CD4-positive, alpha-beta T cell (primary cell): ENCODE results near the gene CBL. TPM values are rescaled to one million over a fixed set of nuclear protein-coding genes. Genes with fewer than 3 reads are reported as not detected.

ENCODE experiments used
- ATAC-seq: fragments of 200-7000 bp; cut with Tn5 transposase; one replicate; pipeline ENCODE4 v1.10.0; 2022; ENCODE audit warnings: mild to moderate bottlenecking; ENCODE audit not compliant: poor library complexity
- CTCF ChIA-PET: fragments of 350-600 bp; sonication (Branson Sonifier 250); formaldehyde crosslinking; loops from one replicate; lab custom pipeline; 2021; ENCODE audit warnings: antibody characterized with exemption, inconsistent platforms; lab: Charles Lee
- POLR2A ChIA-PET: fragments of 350-600 bp; sonication (Branson Sonifier 250); formaldehyde crosslinking; loops from one replicate; lab custom pipeline; 2021; ENCODE audit warnings: antibody characterized with exemption, inconsistent platforms; lab: Charles Lee
- DNase-seq, 14 experiments: peaks; one replicate each; pipeline ENCODE4 v3.0.0-alpha.2; 2013 to 2020; ENCODE audit warnings: mixed read lengths in 2 of 14
- H3K27ac ChIP-seq, 2 donors: one replicate each; pipeline versions ENCODE4 v1.5.1 to v1.7.0; 2013; ENCODE audit warnings: low read length in 2 of 2, low read depth in 1 of 2, mild to moderate bottlenecking in 1 of 2
- H3K27me3 ChIP-seq, 2 experiments: 1 replicate in 1 of 2; 2 replicates in 1 of 2; pipeline versions ENCODE4 v1.6.1 to v1.7.0; 2013; ENCODE audit warnings: low read length in 2 of 2, control low read depth in 1 of 2, mild to moderate bottlenecking in 1 of 2, moderate library complexity in 1 of 2; ENCODE audit not compliant: insufficient read depth in 2 of 2, control insufficient read depth in 1 of 2
- H3K36me3 ChIP-seq: one replicate; pipeline ENCODE4 v1.6.1; 2013; ENCODE audit warnings: low read length, control low read depth; ENCODE audit not compliant: insufficient read depth
- H3K4me1 ChIP-seq: one replicate; pipeline ENCODE4 v1.6.1; 2013; ENCODE audit warnings: low read length, control low read depth; ENCODE audit not compliant: insufficient read depth
- H3K4me3 ChIP-seq: one replicate; pipeline ENCODE4 v1.5.1; 2013; ENCODE audit warnings: mild to moderate bottlenecking, low read length, moderate library complexity
- H3K9me3 ChIP-seq, 2 experiments: 1 replicate in 1 of 2; 2 replicates in 1 of 2; pipeline versions ENCODE4 v1.6.1 to v1.7.0; 2013; ENCODE audit warnings: low read length in 2 of 2, mild to moderate bottlenecking in 2 of 2, control low read depth in 1 of 2, moderate library complexity in 1 of 2; ENCODE audit not compliant: control insufficient read depth in 1 of 2, insufficient read depth in 1 of 2
- H3K27ac Mint-ChIP-seq: one replicate; pipeline ENCODE4 v1.8.0; 2020; ENCODE audit warnings: mixed read lengths
- H3K27me3 Mint-ChIP-seq: one replicate; pipeline ENCODE4 v1.8.0; 2021; ENCODE audit warnings: mixed read lengths
- H3K36me3 Mint-ChIP-seq: one replicate; pipeline ENCODE4 v1.8.0; 2021; ENCODE audit warnings: low read depth, mixed read lengths
- H3K4me1 Mint-ChIP-seq: one replicate; pipeline ENCODE4 v1.8.0; 2021; ENCODE audit warnings: low read depth, mixed read lengths
- H3K4me3 Mint-ChIP-seq: one replicate; pipeline ENCODE4 v1.8.0; 2020; ENCODE audit warnings: mild to moderate bottlenecking, mixed read lengths
- H3K9me3 Mint-ChIP-seq: one replicate; pipeline ENCODE4 v1.8.0; 2020; ENCODE audit warnings: mixed read lengths
- intact Hi-C, 2 experiments: fragments of 100-400 bp; cut with DNase I in 1 of 2; cut with micrococcal nuclease in 1 of 2; formaldehyde crosslinking; loops; one replicate each; pipeline versions ENCODE4 v1.15.1 to v1.9.0; 2023 to 2025; cut with DNase I, micrococcal nuclease
- total RNA-seq, 174 experiments: library from RNA in 2 of 174; stranded (reverse) in 2 of 174; gene quantifications; one replicate each; pipeline ENCODE4 v1.2.3 and lab custom pipeline; 2021 to 2026
- TF ChIP-seq, protein P1 (sequence below): fragments of 200-600 bp; IDR thresholded peaks from one replicate; pipeline ENCODE4 v1.8.0; 2022; ENCODE audit warnings: antibody characterized with exemption, mild to moderate bottlenecking

CBL gene
- total RNA-seq, 2 experiments from 2014 or later, result 19.5 to 20.8 TPM

- POLR2A ChIA-PET, result no interaction called here
- CTCF ChIA-PET, result no interaction called here
These were observed 13.1 kb upstream of the CBL start for GRCh38 chr11:119193001-119193400.

GRCh38 chr11:119193626-119194025 is 12.5 kb upstream of the CBL start:
- H3K27me3 ChIP-seq, result no peaks in the 10 kb centered on the region
- H3K4me3 ChIP-seq, result no peak overlapping the region
- peaks cover 5% of the 10 kb centered on the region for H3K4me1 Mint-ChIP-seq
- H3K27ac Mint-ChIP-seq, result no peak overlapping the region
- H3K27ac ChIP-seq, result no peak overlapping the region
- H3K27me3 Mint-ChIP-seq, result no peaks in the 10 kb centered on the region
- ATAC-seq (no peak), DNase-seq (no peak)
- H3K36me3 ChIP-seq, result no peaks in the 10 kb centered on the region
- H3K9me3 ChIP-seq, result no peaks in the 10 kb centered on the region
- no peaks in the 10 kb centered on the region for H3K4me1 ChIP-seq
- H3K4me3 Mint-ChIP-seq, result no peak overlapping the region
- intact Hi-C loops, result loop anchor here in 1 of 2 experiments (10.0 kb wide), 1 partner anchor 89 kb away; the partner anchor contains the start of genes C2CD2L and DPAGT1
- ChIA-PET CTCF (no interaction called here), POLR2A (no interaction called here)
- H3K36me3 Mint-ChIP-seq, result no peaks in the 10 kb centered on the region
- H3K9me3 Mint-ChIP-seq, result no peaks in the 10 kb centered on the region
- TF ChIP-seq, protein P1, sequence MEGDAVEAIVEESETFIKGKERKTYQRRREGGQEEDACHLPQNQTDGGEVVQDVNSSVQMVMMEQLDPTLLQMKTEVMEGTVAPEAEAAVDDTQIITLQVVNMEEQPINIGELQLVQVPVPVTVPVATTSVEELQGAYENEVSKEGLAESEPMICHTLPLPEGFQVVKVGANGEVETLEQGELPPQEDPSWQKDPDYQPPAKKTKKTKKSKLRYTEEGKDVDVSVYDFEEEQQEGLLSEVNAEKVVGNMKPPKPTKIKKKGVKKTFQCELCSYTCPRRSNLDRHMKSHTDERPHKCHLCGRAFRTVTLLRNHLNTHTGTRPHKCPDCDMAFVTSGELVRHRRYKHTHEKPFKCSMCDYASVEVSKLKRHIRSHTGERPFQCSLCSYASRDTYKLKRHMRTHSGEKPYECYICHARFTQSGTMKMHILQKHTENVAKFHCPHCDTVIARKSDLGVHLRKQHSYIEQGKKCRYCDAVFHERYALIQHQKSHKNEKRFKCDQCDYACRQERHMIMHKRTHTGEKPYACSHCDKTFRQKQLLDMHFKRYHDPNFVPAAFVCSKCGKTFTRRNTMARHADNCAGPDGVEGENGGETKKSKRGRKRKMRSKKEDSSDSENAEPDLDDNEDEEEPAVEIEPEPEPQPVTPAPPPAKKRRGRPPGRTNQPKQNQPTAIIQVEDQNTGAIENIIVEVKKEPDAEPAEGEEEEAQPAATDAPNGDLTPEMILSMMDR, result no peak

More at GRCh38 chr11:119193001-119193400, 13.1 kb upstream of the CBL start:
- Mint-ChIP-seq H3K27me3 (no peaks in the 10 kb centered on the region), H3K9me3 (no peaks in the 10 kb centered on the region), H3K36me3 (no peaks in the 10 kb centered on the region), H3K4me1 (peaks cover 5% of the 10 kb centered on the region), H3K4me3 (no peak overlapping the region), H3K27ac (no peak overlapping the region)
- Histone ChIP-seq H3K27me3 (no peaks in the 10 kb centered on the region), H3K4me1 (no peaks in the 10 kb centered on the region), H3K36me3 (no peaks in the 10 kb centered on the region), H3K4me3 (no peak overlapping the region), H3K27ac (no peak overlapping the region), H3K9me3 (no peaks in the 10 kb centered on the region)
- intact Hi-C loops, result loop anchor here in 1 of 2 experiments (10.0 kb wide), 1 partner anchor 88 kb away; the partner anchor contains the start of genes C2CD2L and DPAGT1
- no peak for DNase-seq
- no peak for ATAC-seq
- TF ChIP-seq, protein P1, result no peak

GRCh38 chr11:119194811-119195440 is 11.2 kb upstream of the CBL start:
- ATAC-seq (no peak), DNase-seq (no peak)
- Mint-ChIP-seq H3K4me3 (no peak overlapping the region), H3K36me3 (no peaks in the 10 kb centered on the region), H3K4me1 (peaks cover 5% of the 10 kb centered on the region), H3K27me3 (no peaks in the 10 kb centered on the region), H3K27ac (no peak overlapping the region), H3K9me3 (no peaks in the 10 kb centered on the region)
- Histone ChIP-seq H3K4me3 (no peak overlapping the region), H3K36me3 (no peaks in the 10 kb centered on the region), H3K9me3 (no peaks in the 10 kb centered on the region), H3K4me1 (no peaks in the 10 kb centered on the region), H3K27me3 (no peaks in the 10 kb centered on the region), H3K27ac (no peak overlapping the region)
- ChIA-PET CTCF (no interaction called here), POLR2A (no interaction called here)
- intact Hi-C loops, result loop anchor here (5.0 to 10.0 kb wide), 2 partner anchors 90 to 178 kb away; partner anchors contain the start of genes C2CD2L (in 1 of the 2), DPAGT1 (in 1 of the 2), RPS25 (in 1 of the 2) and TRAPPC4 (in 1 of the 2)
- TF ChIP-seq, protein P1, result no peak
